WTC11 (cell line): ENCODE data around the gene DHX9. TPM values are rescaled to one million over a fixed set of nuclear protein-coding genes. Genes with fewer than 3 reads are reported as not detected.

Experiments
- ATAC-seq: fragments of 200-7000 bp; cut with Tn5 transposase; 2 replicates; pipeline ENCODE4 v1.10.0; 2021; ENCODE audit warnings: mild to moderate bottlenecking, moderate library complexity
- CTCF ChIA-PET: fragments of 300-600 bp; sonication (Branson Sonifier 250); formaldehyde crosslinking; loops from one replicate; lab custom pipeline; 2021; ENCODE audit warnings: antibody characterized with exemption; lab: Charles Lee
- POLR2A ChIA-PET: fragments of 350-600 bp; sonication (Branson Sonifier 250); formaldehyde crosslinking; loops from one replicate; lab custom pipeline; 2021; ENCODE audit warnings: antibody characterized with exemption; lab: Charles Lee
- DNase-seq: peaks from one replicate; pipeline ENCODE4 v3.0.0; 2021; ENCODE audit warnings: low spot score
- H3K27ac Mint-ChIP-seq: 2 replicates; pipeline ENCODE4 v1.8.0; 2021; ENCODE audit warnings: mixed read lengths
- H3K27me3 Mint-ChIP-seq: 2 replicates; pipeline ENCODE4 v1.8.0; 2021; ENCODE audit warnings: low read depth, mild to moderate bottlenecking, moderate library complexity, mixed read lengths
- H3K36me3 Mint-ChIP-seq: 2 replicates; pipeline ENCODE4 v1.8.0; 2021; ENCODE audit warnings: mixed read lengths
- H3K4me1 Mint-ChIP-seq: 2 replicates; pipeline ENCODE4 v1.8.0; 2022; ENCODE audit warnings: mixed read lengths
- H3K4me3 Mint-ChIP-seq: 2 replicates; pipeline ENCODE4 v1.8.0; 2021; ENCODE audit warnings: mild to moderate bottlenecking, moderate library complexity, mixed read lengths
- H3K9me3 Mint-ChIP-seq: 2 replicates; pipeline ENCODE4 v1.8.0; 2021; ENCODE audit warnings: mixed read lengths
- AR ChIP-seq: fragments of 250-450 bp; sonication (Bioruptor Pico); IDR thresholded peaks from 2 replicates; pipeline ENCODE4 v1.9.0; 2021; ENCODE audit warnings: mild to moderate bottlenecking
- E2F5 ChIP-seq: sonication (generic); formaldehyde crosslinking; IDR thresholded peaks from 2 replicates; pipeline ENCODE4 v1.8.1; 2022; ENCODE audit warnings: mild to moderate bottlenecking, moderate library complexity, missing genetic modification reagents
- FOXJ3 ChIP-seq: sonication (generic); formaldehyde crosslinking; IDR thresholded peaks from 2 replicates; pipeline ENCODE4 v1.9.0; 2021; ENCODE audit warnings: missing genetic modification reagents, mild to moderate bottlenecking, borderline replicate concordance
- HMGA2 ChIP-seq: fragments of 250-450 bp; sonication (Bioruptor Pico); IDR thresholded peaks from 2 replicates; pipeline ENCODE4 v1.4.0; 2021; ENCODE audit warnings: mild to moderate bottlenecking, moderate library complexity
- JAZF1 ChIP-seq: fragments of 250-450 bp; sonication (Bioruptor Pico); IDR thresholded peaks from 2 replicates; pipeline ENCODE4 v1.9.0; 2021; ENCODE audit warnings: moderate library complexity, mild to moderate bottlenecking, inconsistent platforms
- NFYB ChIP-seq: sonication (generic); formaldehyde crosslinking; conservative IDR thresholded peaks from 2 replicates; pipeline ENCODE4 v1.8.0; 2022; ENCODE audit warnings: low read depth, missing genetic modification reagents
- PRRX2 ChIP-seq: fragments of 250-450 bp; sonication (Bioruptor Pico); IDR thresholded peaks from 2 replicates; pipeline ENCODE4 v1.8.0; 2021; ENCODE audit warnings: mild to moderate bottlenecking
- TP53 ChIP-seq: sonication (generic); formaldehyde crosslinking; IDR thresholded peaks from 2 replicates; pipeline ENCODE4 v1.8.1; 2023; ENCODE audit warnings: mild to moderate bottlenecking, missing genetic modification reagents
- USF2 ChIP-seq: sonication (generic); formaldehyde crosslinking; IDR thresholded peaks from 2 replicates; pipeline ENCODE4 v1.8.1; 2023; ENCODE audit warnings: mild to moderate bottlenecking, missing genetic modification reagents, moderate library complexity
- ZNF219 ChIP-seq: sonication (generic); formaldehyde crosslinking; IDR thresholded peaks from 2 replicates; pipeline ENCODE4 v1.8.0; 2023; ENCODE audit warnings: missing genetic modification reagents, mild to moderate bottlenecking, borderline replicate concordance
- ZNF425 ChIP-seq: fragments of 250-450 bp; sonication (Bioruptor Pico); conservative IDR thresholded peaks from 2 replicates; pipeline ENCODE4 v1.9.0; 2021; ENCODE audit warnings: mild to moderate bottlenecking
- ZNF532 ChIP-seq: fragments of 250-450 bp; sonication (Bioruptor Pico); IDR thresholded peaks from 2 replicates; pipeline ENCODE4 v1.9.0; 2021; ENCODE audit warnings: mild to moderate bottlenecking, borderline replicate concordance
- total RNA-seq: library from RNA; stranded (reverse); gene quantifications from 3 replicates; pipeline ENCODE4 v1.2.3, GENCODE V29; 2021
- TF ChIP-seq, protein P1 (sequence below): sonication (generic); formaldehyde crosslinking; IDR thresholded peaks from 2 replicates; pipeline ENCODE4 v1.8.0; 2023; ENCODE audit warnings: missing genetic modification reagents
- TF ChIP-seq, protein P2 (sequence below): sonication (generic); formaldehyde crosslinking; IDR thresholded peaks from 2 replicates; pipeline ENCODE4 v1.8.1; 2023; ENCODE audit warnings: mild to moderate bottlenecking, missing genetic modification reagents
- TF ChIP-seq, protein P3 (sequence below): sonication (generic); formaldehyde crosslinking; IDR thresholded peaks from 2 replicates; pipeline ENCODE4 v1.8.1; 2023; ENCODE audit warnings: mild to moderate bottlenecking, missing genetic modification reagents, borderline replicate concordance

The DHX9 gene
- total RNA-seq, 1 experiment from 2014 or later = 280 TPM

GRCh38 chr1:182841368-182841988 lies 2.3 kb downstream of the DHX9 start:
- ChIA-PET CTCF (no interaction called here), POLR2A (interaction anchor here (1.4 kb wide), 1 partner anchor 14 kb away, joined by 3 read pairs; no protein-coding TSS in a partner anchor)
- Mint-ChIP-seq H3K27ac (peak overlapping the region; percentile 45), H3K36me3 (peaks cover 60% of the 10 kb centered on the region), H3K4me3 (peak overlapping the region; percentile 98), H3K27me3 (no peaks in the 10 kb centered on the region), H3K9me3 (no peaks in the 10 kb centered on the region), H3K4me1 (peaks cover 58% of the 10 kb centered on the region)
- TF ChIP-seq, protein P1, sequence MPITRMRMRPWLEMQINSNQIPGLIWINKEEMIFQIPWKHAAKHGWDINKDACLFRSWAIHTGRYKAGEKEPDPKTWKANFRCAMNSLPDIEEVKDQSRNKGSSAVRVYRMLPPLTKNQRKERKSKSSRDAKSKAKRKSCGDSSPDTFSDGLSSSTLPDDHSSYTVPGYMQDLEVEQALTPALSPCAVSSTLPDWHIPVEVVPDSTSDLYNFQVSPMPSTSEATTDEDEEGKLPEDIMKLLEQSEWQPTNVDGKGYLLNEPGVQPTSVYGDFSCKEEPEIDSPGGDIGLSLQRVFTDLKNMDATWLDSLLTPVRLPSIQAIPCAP (CRISPR knock-in tag) = no peak
- TF ChIP-seq, protein P2, sequence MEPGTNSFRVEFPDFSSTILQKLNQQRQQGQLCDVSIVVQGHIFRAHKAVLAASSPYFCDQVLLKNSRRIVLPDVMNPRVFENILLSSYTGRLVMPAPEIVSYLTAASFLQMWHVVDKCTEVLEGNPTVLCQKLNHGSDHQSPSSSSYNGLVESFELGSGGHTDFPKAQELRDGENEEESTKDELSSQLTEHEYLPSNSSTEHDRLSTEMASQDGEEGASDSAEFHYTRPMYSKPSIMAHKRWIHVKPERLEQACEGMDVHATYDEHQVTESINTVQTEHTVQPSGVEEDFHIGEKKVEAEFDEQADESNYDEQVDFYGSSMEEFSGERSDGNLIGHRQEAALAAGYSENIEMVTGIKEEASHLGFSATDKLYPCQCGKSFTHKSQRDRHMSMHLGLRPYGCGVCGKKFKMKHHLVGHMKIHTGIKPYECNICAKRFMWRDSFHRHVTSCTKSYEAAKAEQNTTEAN (CRISPR knock-in tag) = no peak
- no peak for TF ChIP-seq NFYB
- no peak for TF ChIP-seq ZNF425
- TF ChIP-seq ZNF219 (CRISPR knock-in tag) = no peak
- TF ChIP-seq HMGA2 (CRISPR knock-in tag) = no peak
- TF ChIP-seq PRRX2 (CRISPR knock-in tag) = no peak
- TF ChIP-seq ZNF532 (CRISPR knock-in tag) = no peak
- no peak for DNase-seq
- ATAC-seq = no peak

DNA sequence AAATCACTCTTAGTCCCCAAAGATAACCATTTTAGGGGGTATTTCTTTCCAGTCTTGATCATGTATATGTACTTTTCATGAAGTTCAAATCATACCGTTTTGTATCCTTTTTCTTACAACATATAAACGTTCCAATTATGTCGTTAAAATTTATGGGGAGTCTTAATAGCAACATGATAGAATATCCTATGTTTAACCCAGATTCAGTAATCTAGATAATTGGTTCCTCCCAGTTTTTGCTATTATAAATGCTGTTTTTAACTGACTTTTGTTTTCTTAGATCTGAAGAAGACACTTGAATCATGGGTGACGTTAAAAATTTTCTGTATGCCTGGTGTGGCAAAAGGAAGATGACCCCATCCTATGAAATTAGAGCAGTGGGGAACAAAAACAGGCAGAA lies 3.1 kb downstream of the DHX9 start:
- ChIA-PET CTCF (no interaction called here), POLR2A (no interaction called here)
- Mint-ChIP-seq H3K4me1 (peaks cover 62% of the 10 kb centered on the region), H3K27me3 (no peaks in the 10 kb centered on the region), H3K27ac (0 out of 2 replicates have a peak overlapping the region, but pooled peaks have one; percentile 56), H3K4me3 (peak overlapping the region; percentile 98), H3K9me3 (no peaks in the 10 kb centered on the region), H3K36me3 (peaks cover 68% of the 10 kb centered on the region)
- DNase-seq (no peak), ATAC-seq (no peak)
- TF ChIP-seq NFYB (no peak), FOXJ3 (CRISPR knock-in tag) (no peak), AR (CRISPR knock-in tag) (no peak), TP53 (no peak), USF2 (CRISPR knock-in tag) (no peak), JAZF1 (CRISPR knock-in tag) (no peak), E2F5 (CRISPR knock-in tag) (no peak)
- TF ChIP-seq, protein P3, sequence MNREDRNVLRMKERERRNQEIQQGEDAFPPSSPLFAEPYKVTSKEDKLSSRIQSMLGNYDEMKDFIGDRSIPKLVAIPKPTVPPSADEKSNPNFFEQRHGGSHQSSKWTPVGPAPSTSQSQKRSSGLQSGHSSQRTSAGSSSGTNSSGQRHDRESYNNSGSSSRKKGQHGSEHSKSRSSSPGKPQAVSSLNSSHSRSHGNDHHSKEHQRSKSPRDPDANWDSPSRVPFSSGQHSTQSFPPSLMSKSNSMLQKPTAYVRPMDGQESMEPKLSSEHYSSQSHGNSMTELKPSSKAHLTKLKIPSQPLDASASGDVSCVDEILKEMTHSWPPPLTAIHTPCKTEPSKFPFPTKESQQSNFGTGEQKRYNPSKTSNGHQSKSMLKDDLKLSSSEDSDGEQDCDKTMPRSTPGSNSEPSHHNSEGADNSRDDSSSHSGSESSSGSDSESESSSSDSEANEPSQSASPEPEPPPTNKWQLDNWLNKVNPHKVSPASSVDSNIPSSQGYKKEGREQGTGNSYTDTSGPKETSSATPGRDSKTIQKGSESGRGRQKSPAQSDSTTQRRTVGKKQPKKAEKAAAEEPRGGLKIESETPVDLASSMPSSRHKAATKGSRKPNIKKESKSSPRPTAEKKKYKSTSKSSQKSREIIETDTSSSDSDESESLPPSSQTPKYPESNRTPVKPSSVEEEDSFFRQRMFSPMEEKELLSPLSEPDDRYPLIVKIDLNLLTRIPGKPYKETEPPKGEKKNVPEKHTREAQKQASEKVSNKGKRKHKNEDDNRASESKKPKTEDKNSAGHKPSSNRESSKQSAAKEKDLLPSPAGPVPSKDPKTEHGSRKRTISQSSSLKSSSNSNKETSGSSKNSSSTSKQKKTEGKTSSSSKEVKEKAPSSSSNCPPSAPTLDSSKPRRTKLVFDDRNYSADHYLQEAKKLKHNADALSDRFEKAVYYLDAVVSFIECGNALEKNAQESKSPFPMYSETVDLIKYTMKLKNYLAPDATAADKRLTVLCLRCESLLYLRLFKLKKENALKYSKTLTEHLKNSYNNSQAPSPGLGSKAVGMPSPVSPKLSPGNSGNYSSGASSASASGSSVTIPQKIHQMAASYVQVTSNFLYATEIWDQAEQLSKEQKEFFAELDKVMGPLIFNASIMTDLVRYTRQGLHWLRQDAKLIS (CRISPR knock-in tag) = no peak
